ENCODE data around the gene VWA8. TPM values are rescaled to one million over a fixed set of nuclear protein-coding genes. Genes with fewer than 3 reads are reported as not detected.

The VWA8 gene
- polyA plus RNA-seq, 1 of the 3 experiments (the other 2 are of a cell fraction): 5.5 TPM

GRCh38 chr13:41823476-41823875 lies 137.4 kb downstream of the VWA8 start (continued):
- no peak for TF ChIP-seq YY1 (IDR thresholded peaks at IDR 0.05; ENCODE audit: low read depth)
- TF ChIP-seq EZH2phosphoT487 (IDR thresholded peaks at IDR 0.05; ENCODE audit: borderline replicate concordance, low read depth): no peak
- TF ChIP-seq RCOR1 (IDR thresholded peaks at IDR 0.05; ENCODE audit: low read length): no peak
- TF ChIP-seq JUND (IDR thresholded peaks at IDR 0.05): no peak
- TF ChIP-seq PBX3 (IDR thresholded peaks at IDR 0.05): no peak
- TF ChIP-seq TCF12 (IDR thresholded peaks at IDR 0.05): no peak
- TF ChIP-seq ELF1 (IDR thresholded peaks at IDR 0.05): no peak

- Histone ChIP-seq H3K9me3 (no peaks in the 10 kb centered on the region), H3K9me2 (no peaks in the 10 kb centered on the region), H3K36me3 (replicated peaks in 1 of 2; ENCODE audit: control insufficient read depth in 1 of 2, insufficient read depth in 2 of 2, low read length in 1 of 2) (peaks cover 0 to 6% of the 10 kb centered on the region in 2 experiments), H3K4me1 (ENCODE audit: control insufficient read depth in 1 of 2, insufficient read depth in 2 of 2, low read depth in 1 of 2, low read length in 1 of 2) (peaks cover 0 to 9% of the 10 kb centered on the region in 2 experiments; a peak in 2 of 4 replicates), H3K79me2 (ENCODE audit: insufficient read depth) (no peaks in the 10 kb centered on the region), H3F3A (replicated peaks; ENCODE audit: insufficient read depth) (peaks cover 12% of the 10 kb centered on the region), H3K27me3 (ENCODE audit: insufficient read depth) (no peaks in the 10 kb centered on the region), H2AFZ (ENCODE audit: low read depth) (no peak overlapping the region), H3K4me3 (ENCODE audit: low read depth in 2 of 2, low read length in 1 of 2) (no peak overlapping the region), H3K9ac (no peak overlapping the region), H3K4me2 (no peak overlapping the region), H4K20me1 (ENCODE audit: insufficient read depth) (no peaks in the 10 kb centered on the region), H3K27ac (ENCODE audit: low read depth in 2 of 2, low read length in 1 of 2) (no peak overlapping the region)
- ChIA-PET CTCF (interaction anchor here (0.6 kb wide), 1 partner anchor 8 kb away, joined by 3 read pairs; no protein-coding TSS in a partner anchor), POLR2A (no interaction called here)
- TF ChIP-seq RXRA (IDR thresholded peaks at IDR 0.05; ENCODE audit: borderline replicate concordance, low read depth): no peak
- no peak for TF ChIP-seq ZBTB33 (IDR thresholded peaks at IDR 0.05; ENCODE audit: borderline replicate concordance, low read depth)
- TF ChIP-seq GATA2 (CRISPR knock-in tag; IDR thresholded peaks at IDR 0.05): no peak
- TF ChIP-seq FOXJ3 (CRISPR knock-in tag; IDR thresholded peaks at IDR 0.05): no peak
- TF ChIP-seq FOXM1 (IDR thresholded peaks at IDR 0.05; ENCODE audit: low read depth): no peak
- TF ChIP-seq NRF1 (IDR thresholded peaks at IDR 0.05; ENCODE audit: low read depth, low read length): no peak
- TF ChIP-seq TEAD4 (IDR thresholded peaks at IDR 0.05; ENCODE audit: borderline replicate concordance, insufficient read depth): no peak
- DNase-seq: no peak
Measured at GRCh38 chr13:41822560-41822959, 138.3 kb downstream of the VWA8 start.

GRCh38 chr13:41821238-41821594 lies 139.7 kb downstream of the VWA8 start:
- no peak for DNase-seq
- no peak overlapping the region for H3K4me2 ChIP-seq
- H3K4me3 ChIP-seq (ENCODE audit: low read depth in 2 of 2, low read length in 1 of 2): no peak overlapping the region
- POLR2A ChIA-PET: no interaction called here
- peaks cover under 1 to 7% of the 10 kb centered on the region in 2 experiments for H3K36me3 ChIP-seq (replicated peaks in 1 of 2; ENCODE audit: control insufficient read depth in 1 of 2, insufficient read depth in 2 of 2, low read length in 1 of 2)
- no peaks in the 10 kb centered on the region for H3K79me2 ChIP-seq (ENCODE audit: insufficient read depth)
- H3F3A ChIP-seq (replicated peaks; ENCODE audit: insufficient read depth): no peaks in the 10 kb centered on the region
- H3K4me1 ChIP-seq (ENCODE audit: control insufficient read depth in 1 of 2, insufficient read depth in 2 of 2, low read depth in 1 of 2, low read length in 1 of 2): no peaks in the 10 kb centered on the region
- CTCF ChIA-PET: no interaction called here
- H4K20me1 ChIP-seq (ENCODE audit: insufficient read depth): no peaks in the 10 kb centered on the region
- no peaks in the 10 kb centered on the region for H3K27me3 ChIP-seq (ENCODE audit: insufficient read depth)
- H3K27ac ChIP-seq (ENCODE audit: low read depth in 2 of 2, low read length in 1 of 2): no peak overlapping the region
- no peaks in the 10 kb centered on the region for H3K9me3 ChIP-seq
- no peak overlapping the region for H2AFZ ChIP-seq (ENCODE audit: low read depth)
- no peak for TF ChIP-seq REST (IDR thresholded peaks at IDR 0.05; ENCODE audit: low read depth, low read length)
- no peak for TF ChIP-seq FOSL2 (IDR thresholded peaks at IDR 0.05; ENCODE audit: borderline replicate concordance, low read depth)
- TF ChIP-seq FOXJ3 (CRISPR knock-in tag; IDR thresholded peaks at IDR 0.05): no peak
- TF ChIP-seq YY1 (IDR thresholded peaks at IDR 0.05; ENCODE audit: low read depth): no peak
- TF ChIP-seq ELF1 (IDR thresholded peaks at IDR 0.05): no peak
- TF ChIP-seq NFIC (IDR thresholded peaks at IDR 0.05; ENCODE audit: borderline replicate concordance): no peak
- TF ChIP-seq TAF1 (IDR thresholded peaks at IDR 0.05; ENCODE audit: borderline replicate concordance, low read depth, low read length): no peak
- TF ChIP-seq MEF2A (IDR thresholded peaks at IDR 0.05; ENCODE audit: borderline replicate concordance, low read depth): no peak
- TF ChIP-seq TCF12 (IDR thresholded peaks at IDR 0.05): no peak
- no peak for TF ChIP-seq CTCF (IDR thresholded peaks at IDR 0.05)
- no peak overlapping the region for H3K9ac ChIP-seq
- no peaks in the 10 kb centered on the region for H3K9me2 ChIP-seq
- WGBS (ENCODE audit: low lambda C conversion rate): 94% methylated on average over 2 of the region's 2 CpGs
